HG02642 (cell line): ENCODE results near the gene LCP1.

Experiments used
- ATAC-seq: cut with Tn5 transposase; IDR thresholded peaks from one replicate; pipeline ENCODE4 v1.9.1; 2021; ENCODE audit warnings: mild to moderate bottlenecking; ENCODE audit not compliant: unreplicated experiment, poor library complexity

The LCP1 gene

DNA sequence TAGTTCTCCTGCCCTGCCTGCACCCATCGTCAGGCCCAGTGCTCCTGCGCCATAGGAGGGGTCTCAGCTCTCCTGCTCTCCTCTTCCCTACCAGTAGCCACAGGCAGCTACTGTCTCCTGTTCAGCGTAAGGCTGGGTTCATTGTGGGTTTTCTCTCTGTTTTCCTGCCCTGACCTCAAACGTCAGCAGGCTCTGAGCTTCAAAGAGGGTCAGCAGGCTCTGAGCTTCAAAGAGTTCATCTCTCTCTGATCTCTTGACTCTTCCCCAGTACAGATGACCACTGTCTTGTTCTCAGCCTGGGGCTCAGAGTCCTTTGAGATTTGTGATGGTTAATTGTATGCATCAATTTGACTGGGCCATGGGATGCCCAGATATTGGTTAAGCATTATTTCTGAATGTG, 72.5 kb downstream of the LCP1 start:
- ATAC-seq: no peak

DNA sequence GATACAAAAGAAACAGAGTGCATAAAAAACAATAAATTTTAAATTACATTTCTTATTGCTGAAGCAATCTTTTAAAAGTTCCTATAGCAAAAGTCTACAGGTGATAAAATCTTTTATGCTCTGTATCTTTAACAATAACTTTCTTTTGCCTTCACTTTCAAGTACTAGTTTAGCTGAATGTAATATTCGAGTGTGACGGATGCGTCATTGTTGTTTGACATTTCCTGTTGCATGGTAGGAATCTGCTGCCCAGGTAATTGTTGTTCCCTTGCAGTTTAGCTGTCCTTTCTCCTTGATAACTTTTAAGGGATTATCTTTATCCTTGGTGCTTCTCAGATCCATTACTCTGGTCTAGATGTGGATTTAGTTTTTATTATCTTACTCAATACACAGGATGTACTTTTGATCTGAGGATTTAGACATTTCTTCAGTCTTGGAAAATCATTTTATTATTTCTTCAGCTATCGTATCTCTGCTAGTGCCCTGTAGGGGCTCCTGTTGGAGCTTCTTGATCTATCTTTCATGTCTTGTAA, 75.1 kb downstream of the LCP1 start:
- no peak for ATAC-seq

DNA sequence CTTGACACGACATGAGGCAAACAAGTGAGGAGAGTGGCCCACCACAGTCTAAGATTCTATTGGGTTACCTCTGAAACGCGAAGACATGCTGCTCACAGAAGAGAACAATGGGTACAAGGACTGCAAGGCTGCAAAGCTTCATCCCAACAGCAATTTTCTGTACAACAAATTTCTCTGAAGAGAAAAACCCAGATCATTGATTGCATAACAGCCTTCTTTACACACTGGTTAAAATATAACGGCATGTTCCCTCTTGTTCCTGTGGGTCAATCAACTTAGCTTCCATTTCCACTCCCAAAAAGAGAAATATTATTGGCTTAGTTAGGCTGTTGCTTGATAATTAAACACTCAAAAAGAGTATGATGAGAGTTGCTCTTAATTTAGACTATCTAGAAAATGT, 77.1 kb downstream of the LCP1 start, which contains the start of gene CPB2:
Gene CPB2, minus strand, starts transcription at position 166 of the 400 bp plus-strand sequence. Its CDS starts 24 bp downstream, at position 142.
- no peak for ATAC-seq

DNA sequence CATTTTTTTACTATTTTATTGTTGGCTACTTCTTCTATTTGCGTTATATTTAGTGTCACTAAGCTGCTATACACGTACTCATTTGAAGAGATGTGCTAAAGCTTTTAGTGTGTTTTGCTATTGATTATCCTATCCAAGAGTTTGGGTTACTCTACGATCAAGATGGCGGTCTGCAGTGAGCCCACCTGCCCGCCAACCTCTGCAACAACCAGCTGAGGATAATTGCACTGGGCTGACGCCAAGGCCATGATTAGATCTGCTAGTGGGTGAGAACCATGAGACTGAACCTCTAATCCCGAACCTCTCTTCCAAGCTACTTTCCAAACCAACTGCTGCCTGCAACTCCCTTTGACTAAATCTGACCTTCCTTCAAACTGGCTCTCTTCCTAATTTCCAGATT, 78.9 kb downstream of the LCP1 start:
- no peak for ATAC-seq

DNA sequence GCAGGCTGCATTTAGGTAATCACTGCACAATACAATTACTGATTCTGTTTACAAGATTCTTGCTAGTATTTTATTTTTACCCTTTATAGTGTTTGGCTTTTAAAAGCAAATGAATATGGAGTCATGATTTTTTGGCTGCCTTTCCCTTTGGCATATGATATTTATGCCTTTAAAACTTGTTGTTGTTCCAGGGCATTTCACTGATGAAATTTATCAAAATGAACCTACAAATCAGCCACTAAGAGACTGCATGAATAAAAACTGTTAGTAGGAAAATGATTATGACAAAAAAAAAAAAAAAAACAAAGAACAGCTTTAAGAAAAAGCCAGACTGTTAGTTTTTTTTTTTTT, 79.7 kb downstream of the LCP1 start:
- no peak for ATAC-seq

DNA sequence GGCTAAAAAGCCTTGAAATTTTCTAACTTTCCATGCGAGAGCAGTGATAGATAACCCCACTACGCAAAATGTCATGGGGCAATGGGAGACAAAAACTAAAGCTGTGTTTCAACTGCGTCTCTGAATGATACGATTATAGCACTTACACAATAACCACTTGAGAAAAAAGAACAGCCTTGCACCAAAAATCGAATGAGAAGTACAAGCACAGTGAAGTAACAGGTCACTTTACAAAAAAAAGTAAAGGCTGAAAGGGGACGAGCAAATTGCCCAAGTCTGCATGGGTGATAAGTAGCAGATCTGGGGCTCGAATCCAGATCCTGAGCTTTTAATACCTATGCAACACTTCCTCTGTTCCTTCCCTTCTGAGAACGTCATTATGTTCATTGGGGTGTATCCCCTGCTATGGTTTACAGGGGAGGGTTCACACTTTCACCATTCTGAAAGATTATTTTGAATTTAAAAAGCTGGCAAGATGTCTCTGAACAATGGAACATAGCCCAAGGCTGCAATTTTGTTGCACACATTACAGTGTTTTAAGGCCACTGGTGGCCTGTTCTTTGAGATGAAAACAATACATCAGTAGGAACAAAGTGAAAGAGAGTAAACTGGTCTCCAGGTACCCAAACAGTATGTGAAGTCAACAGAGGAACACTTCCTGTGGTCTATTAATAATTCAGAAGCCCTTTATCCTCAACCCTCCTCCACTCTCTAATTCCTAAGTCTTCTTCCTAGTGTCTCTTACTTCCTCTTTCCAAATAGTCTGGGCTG, 80.3 kb downstream of the LCP1 start:
- ATAC-seq: no peak

DNA sequence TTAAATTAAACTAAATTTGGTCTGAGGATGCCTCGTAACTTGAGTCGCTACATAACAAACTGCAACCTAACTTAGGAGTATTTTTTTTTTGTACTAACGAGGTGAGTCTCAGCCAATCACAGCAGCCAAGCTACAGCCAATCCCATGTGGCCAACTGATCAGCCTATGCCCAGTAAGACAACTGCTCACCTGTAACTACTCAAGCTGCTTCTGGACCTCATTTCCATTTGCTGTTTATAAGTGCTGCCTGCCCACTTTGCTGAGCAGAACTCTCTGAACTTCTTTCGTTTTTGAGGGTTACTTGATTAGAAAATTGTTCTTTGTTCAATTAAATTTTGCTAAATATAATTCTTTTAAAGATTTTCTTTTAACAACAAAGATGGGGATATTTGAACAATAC, 81.0 kb downstream of the LCP1 start:
- no peak for ATAC-seq

DNA sequence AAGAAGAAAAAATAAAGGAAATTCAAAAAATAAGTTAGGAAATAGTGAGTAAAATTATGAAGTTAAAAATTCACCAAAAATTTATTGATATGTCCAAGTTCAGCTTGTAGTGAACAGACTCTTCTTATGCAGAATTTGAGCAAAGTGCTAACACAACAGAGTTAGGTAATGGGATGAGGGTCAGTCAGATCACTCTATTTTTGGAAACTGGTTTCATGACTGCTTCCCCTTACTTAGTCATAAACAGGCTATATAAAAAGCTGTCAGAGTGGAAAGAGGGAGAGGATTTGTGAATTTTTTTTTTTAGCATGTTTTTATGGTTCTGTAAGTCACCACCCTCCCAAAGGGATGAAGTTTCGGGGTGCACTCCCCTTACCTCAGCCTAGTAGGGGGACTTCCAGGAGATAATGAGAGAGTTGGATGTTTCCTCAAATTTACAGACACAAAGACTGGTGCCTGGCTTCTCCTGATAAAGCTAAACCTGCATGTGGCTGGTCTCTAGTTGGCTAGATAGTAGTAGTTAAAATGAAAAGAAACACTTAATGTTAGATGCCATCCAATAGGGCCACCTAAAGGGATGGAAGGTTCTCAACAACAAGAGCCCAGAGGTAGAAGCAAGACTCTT, 81.7 kb downstream of the LCP1 start:
- peak; percentile 46 for ATAC-seq

DNA sequence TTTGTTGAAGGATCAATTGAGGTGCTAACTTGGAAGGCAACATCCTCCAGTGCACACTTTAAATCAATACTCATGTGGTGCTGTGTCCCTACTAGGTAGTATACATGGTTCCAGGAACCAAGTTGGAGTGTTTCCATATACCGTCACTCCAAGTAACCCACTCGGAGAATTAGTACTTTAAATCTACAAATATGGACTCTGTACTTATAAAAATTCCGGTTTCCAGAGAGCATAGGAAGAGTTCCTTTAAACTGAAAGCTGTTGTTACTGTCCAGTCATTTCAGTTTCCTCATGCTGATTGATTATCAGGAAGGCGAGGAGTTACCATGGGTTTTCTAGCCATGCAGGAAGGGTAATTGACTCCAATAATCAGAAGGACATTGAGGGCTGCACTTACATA, 84.3 kb downstream of the LCP1 start:
- no peak for ATAC-seq

DNA sequence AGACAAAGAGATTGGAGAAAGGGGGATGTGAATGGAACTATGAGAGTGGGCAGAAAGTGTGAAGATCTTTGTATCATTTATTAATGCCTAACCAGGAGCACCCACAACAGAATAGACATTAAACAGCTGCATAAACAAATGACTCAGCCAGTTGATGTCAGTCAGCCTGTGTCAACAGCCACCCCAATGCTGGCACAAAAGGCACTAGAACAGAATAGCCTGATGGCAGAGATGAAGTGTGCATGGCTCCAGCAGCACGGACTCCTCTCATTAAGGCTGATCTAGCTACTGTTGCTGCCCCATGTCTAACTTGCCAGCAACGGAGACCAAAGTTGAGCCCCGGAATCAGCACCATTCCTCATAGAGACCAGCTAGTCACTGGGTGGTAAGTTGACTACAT, 85.0 kb downstream of the LCP1 start:
- no peak for ATAC-seq

DNA sequence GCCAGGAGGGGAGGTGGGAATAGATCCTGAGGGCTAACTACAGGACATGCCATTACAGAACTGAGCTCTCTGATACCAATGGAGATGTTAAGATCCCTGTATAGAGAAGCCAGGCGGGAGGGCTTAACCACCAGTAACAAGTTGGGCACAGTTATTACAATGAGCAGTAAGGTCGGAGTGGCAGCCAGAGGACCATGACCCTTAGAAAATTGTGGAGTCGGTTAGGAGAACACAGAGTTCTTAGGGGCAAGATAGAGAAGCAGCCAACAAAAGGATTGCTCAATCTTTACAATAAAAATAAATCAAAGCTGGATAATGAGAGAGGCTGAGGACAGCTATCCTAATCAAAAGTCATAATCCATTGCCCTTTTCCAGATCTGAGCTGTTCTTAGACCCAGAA, 87.5 kb downstream of the LCP1 start:
- ATAC-seq: no peak

DNA sequence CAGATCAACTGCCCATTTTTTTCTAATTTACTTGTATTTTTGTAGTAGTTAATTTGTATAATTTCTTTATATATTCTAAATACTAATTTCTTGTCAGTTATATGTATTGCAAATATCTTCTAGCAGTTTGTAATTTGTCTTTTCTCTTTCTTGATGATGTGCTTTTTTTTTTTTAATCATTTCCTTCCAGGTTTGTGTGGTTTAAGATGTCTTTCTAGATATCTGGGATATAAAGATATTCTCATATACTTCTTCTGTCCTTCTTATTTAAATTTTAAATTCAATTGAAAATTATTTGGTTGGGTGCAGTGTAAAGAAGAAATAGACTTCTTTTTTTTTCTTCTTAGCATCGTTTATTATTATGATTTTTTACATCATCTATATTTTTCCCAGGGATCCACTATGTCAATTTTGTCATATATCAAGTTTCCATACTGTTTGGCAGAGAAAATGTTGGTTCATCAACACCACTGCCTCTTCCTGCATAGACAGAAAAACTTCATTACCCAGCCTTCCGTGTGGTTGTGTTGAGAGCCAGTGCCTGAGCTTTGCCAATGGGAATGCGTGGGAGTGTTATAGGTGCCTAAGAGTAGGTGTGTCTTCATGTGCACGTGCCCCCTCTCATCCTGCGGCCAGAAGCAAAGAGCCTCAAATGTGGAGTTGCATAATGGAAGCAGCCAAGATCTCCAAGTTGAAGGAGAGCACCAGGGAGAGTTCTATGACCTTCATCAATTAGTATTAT, 93.0 kb downstream of the LCP1 start:
- ATAC-seq: no peak

DNA sequence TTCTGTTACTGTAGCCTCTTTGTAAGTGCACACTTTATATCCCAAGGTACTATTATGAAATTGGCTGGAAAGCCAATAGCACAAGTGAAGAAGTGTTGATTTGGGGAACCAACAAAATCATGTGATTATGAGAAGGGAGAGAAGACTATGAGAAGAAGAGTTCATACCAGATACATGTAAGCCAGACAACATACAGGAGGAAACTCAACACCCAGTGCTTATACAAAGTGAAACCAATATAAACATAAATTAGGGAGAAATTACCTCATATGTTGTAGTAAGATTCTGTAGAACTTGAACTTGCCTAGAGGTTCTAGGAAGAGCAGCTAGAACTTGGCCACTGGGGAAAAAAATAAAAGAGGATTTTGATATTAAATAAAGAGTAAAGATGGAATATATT, 94.5 kb downstream of the LCP1 start:
- no peak for ATAC-seq

DNA sequence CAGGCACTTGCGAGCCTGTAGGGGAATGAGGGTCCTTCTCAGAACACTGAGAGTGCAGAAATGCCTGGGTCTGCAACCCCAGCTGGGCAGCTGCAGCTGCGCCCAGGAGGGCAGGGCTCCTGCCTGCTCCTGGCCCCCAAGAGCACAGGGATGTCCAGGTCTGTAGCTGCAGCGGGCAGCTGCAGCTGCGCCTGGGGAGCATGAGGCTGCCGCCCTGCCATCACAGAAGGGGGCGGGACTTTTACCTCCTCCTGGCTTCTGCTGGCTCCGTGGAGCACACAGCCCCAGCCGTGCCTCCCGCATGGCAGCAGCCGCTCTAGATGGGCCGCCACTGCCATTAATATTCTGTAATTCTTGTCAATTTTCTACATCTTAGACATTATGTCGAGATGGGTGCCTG, 95.0 kb downstream of the LCP1 start:
- no peak for ATAC-seq

DNA sequence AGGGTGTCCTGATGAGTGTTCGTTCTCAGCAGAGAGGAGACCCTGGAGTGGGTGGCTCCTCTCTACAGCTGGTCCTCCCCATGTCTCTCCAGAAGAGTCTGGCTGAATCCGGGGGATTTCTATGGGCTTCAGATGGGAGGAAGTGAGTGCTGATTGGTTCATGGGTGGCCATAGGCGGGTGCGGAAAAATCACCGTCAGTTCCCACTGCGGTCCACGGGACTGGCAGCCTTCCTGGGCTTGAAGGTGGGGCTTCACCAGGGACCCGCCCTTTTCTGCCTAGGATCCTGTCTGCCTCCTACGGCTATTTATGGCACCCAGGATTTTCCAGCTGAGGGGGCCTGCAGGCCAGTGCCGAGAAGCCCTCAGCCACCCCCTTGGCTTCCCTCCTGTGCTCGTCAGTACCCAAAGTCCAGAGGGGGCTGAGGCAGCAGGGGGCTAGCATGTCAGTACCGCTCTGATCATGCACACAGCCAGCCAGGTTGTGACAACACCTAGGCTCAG, 95.5 kb downstream of the LCP1 start:
- no peak for ATAC-seq

DNA sequence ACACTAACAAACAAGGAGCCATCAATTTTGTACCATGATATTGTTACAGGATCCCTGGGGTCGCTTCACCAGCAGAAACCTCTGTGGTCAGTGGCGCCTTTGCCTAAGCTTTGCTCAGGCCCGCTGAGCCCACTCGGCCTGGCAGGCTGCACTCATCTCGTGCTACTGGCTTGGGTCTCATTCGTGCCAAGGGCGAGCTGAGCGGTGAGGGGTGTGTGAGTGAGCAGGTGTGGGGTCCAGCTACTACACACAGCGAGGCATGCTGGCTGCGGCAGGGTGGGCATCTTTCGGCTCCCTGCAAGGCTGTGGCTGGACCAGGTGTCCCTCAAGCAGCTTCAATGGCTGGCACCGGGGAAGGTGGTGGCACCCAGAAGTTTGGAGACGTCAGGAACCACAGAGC, 96.2 kb downstream of the LCP1 start:
- no peak for ATAC-seq

DNA sequence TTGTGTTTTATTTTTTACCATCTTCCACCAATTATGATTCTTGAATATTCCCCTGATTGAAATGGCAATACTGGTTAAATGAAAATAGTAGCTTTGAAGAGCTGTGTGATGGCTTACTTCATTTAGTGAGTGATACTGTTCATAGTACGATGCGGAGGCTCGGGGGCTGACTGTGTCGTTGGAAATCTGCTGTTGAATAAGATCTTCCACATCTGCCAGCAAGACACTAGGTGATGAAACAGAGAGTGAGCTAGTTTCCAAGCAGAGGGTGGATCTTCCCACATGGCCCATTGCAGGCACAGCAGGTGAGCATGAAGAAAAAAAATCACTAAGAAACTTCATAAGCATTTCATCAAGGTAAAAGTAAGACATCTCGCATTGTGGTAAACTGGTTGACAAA, 99.7 kb downstream of the LCP1 start:
- ATAC-seq: no peak

DNA sequence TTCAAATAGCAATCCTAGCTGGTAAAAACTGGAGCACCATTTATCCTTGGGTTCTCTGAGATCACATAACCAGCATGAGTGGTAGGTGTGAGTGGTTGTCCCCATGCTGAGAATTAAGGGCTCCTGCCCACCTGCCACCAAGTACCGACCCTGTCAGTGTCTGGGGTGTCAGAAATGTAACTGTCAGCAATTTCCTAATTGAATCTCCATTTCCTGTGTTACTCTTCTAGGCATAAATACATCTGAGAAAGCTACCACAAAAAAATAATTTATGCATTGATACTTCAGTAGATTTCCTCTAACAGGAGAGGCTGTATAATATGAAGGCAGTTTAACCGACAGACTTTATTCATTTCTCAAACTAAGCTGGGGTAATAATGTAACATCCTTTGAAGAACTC, 102.2 kb downstream of the LCP1 start:
- no peak for ATAC-seq

DNA sequence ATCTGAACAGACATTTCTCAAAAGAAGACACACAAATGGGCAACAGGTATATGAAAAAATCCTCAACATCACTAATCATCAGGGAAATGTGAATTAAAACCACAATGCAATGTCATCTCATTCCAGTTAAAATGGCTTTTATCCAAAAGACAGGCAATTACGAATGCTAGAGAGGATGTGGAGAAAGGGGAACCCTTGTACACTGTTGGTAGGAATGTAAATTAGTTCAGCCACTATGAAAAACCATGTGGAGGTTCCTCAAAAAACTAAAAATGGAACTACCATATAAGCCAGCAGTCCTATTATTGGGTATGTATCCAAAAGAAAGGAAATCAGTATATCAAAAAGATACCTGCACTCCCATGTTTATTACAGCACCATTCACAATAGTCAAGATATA, 104.7 kb downstream of the LCP1 start:
- ATAC-seq: no peak

DNA sequence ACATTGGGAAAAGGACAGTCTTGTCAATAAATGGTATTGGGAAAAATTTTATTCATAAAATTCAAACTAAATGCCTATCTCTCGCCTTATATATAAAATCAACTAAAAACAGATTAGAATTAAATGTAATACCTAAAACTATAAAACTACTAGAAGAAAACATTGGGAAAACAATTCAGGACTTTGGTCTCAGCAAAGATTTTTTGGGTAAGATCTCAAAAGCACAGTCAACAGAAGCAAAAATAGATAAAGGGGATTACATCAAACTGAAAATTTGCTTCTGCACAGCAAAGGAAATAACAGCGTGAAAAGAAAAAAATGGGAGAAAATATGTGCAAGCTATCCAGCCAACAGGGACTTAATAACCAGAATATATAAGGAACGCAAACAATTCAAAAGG, 105.2 kb downstream of the LCP1 start:
- ATAC-seq: no peak
